Stimulated activated naive CD8-positive, alpha-beta T cell treated with anti-CD3 and anti-CD28 coated beads, Interleukin-15, amount 100 ng/mL, for 72 hours (primary cell): ENCODE measurements around the gene GLIS2.

ENCODE experiments used
- ATAC-seq: fragments of 150-1000 bp; cut with Tn5 transposase; 2 replicates; pipeline ENCODE4 v1.10.0; 2021; ENCODE audit warnings: mild to moderate bottlenecking, moderate library complexity
- DNase-seq, 2 donors: peaks; one replicate each; pipeline ENCODE4 v3.0.0; 2021 to 2022
- H3K27ac Mint-ChIP-seq, 2 donors: one replicate each; pipeline ENCODE4 v1.8.0; 2022; ENCODE audit warnings: mild to moderate bottlenecking in 2 of 2, mixed read lengths in 2 of 2, moderate library complexity in 2 of 2
- H3K27me3 Mint-ChIP-seq: one replicate; pipeline ENCODE4 v1.8.0; 2022; ENCODE audit warnings: mixed read lengths
- H3K4me1 Mint-ChIP-seq: one replicate; pipeline ENCODE4 v1.8.0; 2022; ENCODE audit warnings: mild to moderate bottlenecking, mixed read lengths
- H3K4me3 Mint-ChIP-seq, 2 donors: one replicate each; pipeline ENCODE4 v1.8.0; 2022; ENCODE audit warnings: mild to moderate bottlenecking in 2 of 2, mixed read lengths in 2 of 2, moderate library complexity in 1 of 2
- H3K9me3 Mint-ChIP-seq, 2 donors: one replicate each; pipeline ENCODE4 v1.8.0; 2022; ENCODE audit warnings: mixed read lengths in 2 of 2

Gene GLIS2

GRCh38 chr16:4315186-4316107 is at the start of gene GLIS2:
Gene GLIS2, plus strand, starts transcription at chr16:4316067. Its CDS starts 16,214 bp downstream, at chr16:4332281.
- peaks cover 36% of the 10 kb centered on the region for H3K4me1 Mint-ChIP-seq
- DNase-seq (no peak), ATAC-seq (peak; percentile 17)
- H3K9me3 Mint-ChIP-seq = no peaks in the 10 kb centered on the region
- peaks cover 56% of the 10 kb centered on the region for H3K27me3 Mint-ChIP-seq
- peak within 1 kb of the TSS in 1 of 2 donors; percentile 26 for H3K27ac Mint-ChIP-seq
- H3K4me3 Mint-ChIP-seq = peak within 1 kb of the TSS; percentile 84 to 86

- no peak for DNase-seq
- H3K4me3 Mint-ChIP-seq = no peak overlapping the region
- no peaks in the 10 kb centered on the region for H3K9me3 Mint-ChIP-seq
- H3K4me1 Mint-ChIP-seq = peaks cover 54% of the 10 kb centered on the region
- H3K27me3 Mint-ChIP-seq = no peaks in the 10 kb centered on the region
- peak overlapping the region in 1 of 2 donors; percentile 71 for H3K27ac Mint-ChIP-seq
- no peak for ATAC-seq
Observed at GRCh38 chr16:4266372-4266771, 49.5 kb upstream of the GLIS2 start.

GRCh38 chr16:4270091-4270490 is 45.8 kb upstream of the GLIS2 start:
- no peaks in the 10 kb centered on the region for H3K9me3 Mint-ChIP-seq
- H3K4me1 Mint-ChIP-seq = peaks cover 32% of the 10 kb centered on the region
- H3K27me3 Mint-ChIP-seq = no peaks in the 10 kb centered on the region
- no peak overlapping the region for H3K27ac Mint-ChIP-seq
- H3K4me3 Mint-ChIP-seq = peak overlapping the region; percentile 22 to 91
- ATAC-seq = no peak
- DNase-seq = no peak

- Mint-ChIP-seq H3K4me1 (peaks cover 32% of the 10 kb centered on the region), H3K9me3 (no peaks in the 10 kb centered on the region), H3K27ac (peak overlapping the region; percentile 95 to 98), H3K4me3 (peak overlapping the region; percentile 91 to 93), H3K27me3 (no peaks in the 10 kb centered on the region)
- no peak for DNase-seq
- ATAC-seq = no peak
Observed at GRCh38 chr16:4270595-4270994, 45.3 kb upstream of the GLIS2 start.

GRCh38 chr16:4271176-4272113 is 44.4 kb upstream of the GLIS2 start:
- ATAC-seq (peak; percentile 84), DNase-seq (peak; percentile 85 to 90)
- Mint-ChIP-seq H3K4me1 (peaks cover 24% of the 10 kb centered on the region), H3K4me3 (peak overlapping the region; percentile 91 to 93), H3K9me3 (no peaks in the 10 kb centered on the region), H3K27me3 (no peaks in the 10 kb centered on the region), H3K27ac (peak overlapping the region; percentile 93 to 98)

GRCh38 chr16:4272114-4272956 is 43.5 kb upstream of the GLIS2 start:
- Mint-ChIP-seq H3K4me3 (peak overlapping the region; percentile 91 to 93), H3K9me3 (no peaks in the 10 kb centered on the region), H3K27me3 (no peaks in the 10 kb centered on the region), H3K27ac (peak overlapping the region; percentile 88 to 98), H3K4me1 (peaks cover 23% of the 10 kb centered on the region)
- peak; percentile 55 to 67 for DNase-seq
- peak; percentile 21 for ATAC-seq

- H3K4me1 Mint-ChIP-seq = peaks cover 16% of the 10 kb centered on the region
- peak overlapping the region in 1 of 2 donors; percentile 67 for H3K27ac Mint-ChIP-seq
- peak in 1 of 2 donors; percentile 69 for DNase-seq
- ATAC-seq = peak; percentile 41
- no peaks in the 10 kb centered on the region for H3K27me3 Mint-ChIP-seq
- H3K9me3 Mint-ChIP-seq = no peaks in the 10 kb centered on the region
- peak overlapping the region; percentile 77 to 84 for H3K4me3 Mint-ChIP-seq
Observed at GRCh38 chr16:4273858-4274311, 42.0 kb upstream of the GLIS2 start.

GRCh38 chr16:4275861-4276260 is 40.0 kb upstream of the GLIS2 start:
- Mint-ChIP-seq H3K9me3 (no peaks in the 10 kb centered on the region), H3K27ac (no peak overlapping the region), H3K4me3 (no peak overlapping the region), H3K27me3 (no peaks in the 10 kb centered on the region), H3K4me1 (peaks cover 5% of the 10 kb centered on the region)
- no peak for ATAC-seq
- DNase-seq = no peak

- Mint-ChIP-seq H3K4me1 (no peaks in the 10 kb centered on the region), H3K27ac (no peak overlapping the region), H3K27me3 (peaks cover under 1% of the 10 kb centered on the region), H3K4me3 (no peak overlapping the region), H3K9me3 (no peaks in the 10 kb centered on the region)
- ATAC-seq (no peak), DNase-seq (no peak)
Observed at GRCh38 chr16:4277987-4278513, 37.8 kb upstream of the GLIS2 start.

GRCh38 chr16:4280625-4281024 is 35.2 kb upstream of the GLIS2 start:
- peaks cover 22% of the 10 kb centered on the region for H3K27me3 Mint-ChIP-seq
- no peak overlapping the region for H3K4me3 Mint-ChIP-seq

GRCh38 chr16:4283441-4283840 is 32.4 kb upstream of the GLIS2 start:
- peak overlapping the region in 1 of 2 donors; percentile 38 for H3K27ac Mint-ChIP-seq
- H3K27me3 Mint-ChIP-seq = peaks cover 22% of the 10 kb centered on the region
- ATAC-seq (no peak), DNase-seq (no peak)
- no peaks in the 10 kb centered on the region for H3K9me3 Mint-ChIP-seq
- no peak overlapping the region for H3K4me3 Mint-ChIP-seq
- H3K4me1 Mint-ChIP-seq = peaks cover 8% of the 10 kb centered on the region

More at GRCh38 chr16:4280625-4281024, 35.2 kb upstream of the GLIS2 start:
- Mint-ChIP-seq H3K9me3 (no peaks in the 10 kb centered on the region), H3K27ac (no peak overlapping the region), H3K4me1 (no peaks in the 10 kb centered on the region)
- DNase-seq = no peak
- ATAC-seq = no peak

- ATAC-seq (no peak), DNase-seq (no peak)
- peaks cover 22% of the 10 kb centered on the region for H3K27me3 Mint-ChIP-seq
- no peaks in the 10 kb centered on the region for H3K9me3 Mint-ChIP-seq
- peak overlapping the region in 1 of 2 donors; percentile 20 for H3K27ac Mint-ChIP-seq
- no peak overlapping the region for H3K4me3 Mint-ChIP-seq
- H3K4me1 Mint-ChIP-seq = peaks cover 12% of the 10 kb centered on the region
Observed at GRCh38 chr16:4283939-4284338, 31.9 kb upstream of the GLIS2 start.

- Mint-ChIP-seq H3K27ac (no peak overlapping the region), H3K27me3 (peaks cover 22% of the 10 kb centered on the region), H3K4me1 (peaks cover 12% of the 10 kb centered on the region), H3K4me3 (no peak overlapping the region), H3K9me3 (no peaks in the 10 kb centered on the region)
- DNase-seq (no peak), ATAC-seq (no peak)
Observed at GRCh38 chr16:4285167-4285566, 30.7 kb upstream of the GLIS2 start.

GRCh38 chr16:4288148-4288921 is 27.5 kb upstream of the GLIS2 start:
- peak overlapping the region; percentile 34 to 37 for H3K4me3 Mint-ChIP-seq
- peak overlapping the region in 1 of 2 donors; percentile 80 for H3K27ac Mint-ChIP-seq
- H3K9me3 Mint-ChIP-seq = no peaks in the 10 kb centered on the region
- ATAC-seq (peak; percentile 96), DNase-seq (peak; percentile 77)
- peaks cover 12% of the 10 kb centered on the region for H3K4me1 Mint-ChIP-seq
- H3K27me3 Mint-ChIP-seq = peaks cover 31% of the 10 kb centered on the region
